ENCODE data around the gene KCTD16. TPM values are rescaled to one million over a fixed set of nuclear protein-coding genes. Genes with fewer than 3 reads are reported as not detected.

Gene KCTD16
- total and polyA plus RNA-seq, 2 experiments from 2014 or later: 0.02 to 0.76 TPM

DNA sequence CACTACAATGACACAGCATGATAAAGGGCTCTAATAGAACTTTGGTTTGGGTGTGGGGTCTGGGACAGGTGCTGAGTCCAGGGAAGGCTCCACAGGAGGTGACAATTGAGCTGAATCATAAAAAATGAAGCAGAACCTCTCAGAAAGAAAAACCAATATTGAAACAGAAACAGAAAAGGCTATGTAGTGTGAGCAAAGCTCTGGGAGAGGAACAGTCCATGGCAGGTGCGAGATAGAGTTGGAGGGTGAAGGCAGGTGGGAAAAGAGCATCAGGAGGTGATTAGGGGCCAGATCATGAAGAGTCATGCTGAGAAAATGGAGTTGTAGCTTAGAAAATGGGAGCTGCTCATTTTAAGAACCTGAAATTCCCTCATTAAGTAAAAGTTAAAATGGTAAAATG, 164.9 kb downstream of the KCTD16 start (continued):
- TF ChIP-seq, protein P1, sequence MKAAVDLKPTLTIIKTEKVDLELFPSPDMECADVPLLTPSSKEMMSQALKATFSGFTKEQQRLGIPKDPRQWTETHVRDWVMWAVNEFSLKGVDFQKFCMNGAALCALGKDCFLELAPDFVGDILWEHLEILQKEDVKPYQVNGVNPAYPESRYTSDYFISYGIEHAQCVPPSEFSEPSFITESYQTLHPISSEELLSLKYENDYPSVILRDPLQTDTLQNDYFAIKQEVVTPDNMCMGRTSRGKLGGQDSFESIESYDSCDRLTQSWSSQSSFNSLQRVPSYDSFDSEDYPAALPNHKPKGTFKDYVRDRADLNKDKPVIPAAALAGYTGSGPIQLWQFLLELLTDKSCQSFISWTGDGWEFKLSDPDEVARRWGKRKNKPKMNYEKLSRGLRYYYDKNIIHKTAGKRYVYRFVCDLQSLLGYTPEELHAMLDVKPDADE (IDR thresholded peaks at IDR 0.05): no peak
- TF ChIP-seq EZH2phosphoT487 (IDR thresholded peaks at IDR 0.05; ENCODE audit: unreplicated experiment): no peak
- no peak for TF ChIP-seq ZNF114 (CRISPR knock-in tag; IDR thresholded peaks at IDR 0.05)
- TF ChIP-seq, protein P2, sequence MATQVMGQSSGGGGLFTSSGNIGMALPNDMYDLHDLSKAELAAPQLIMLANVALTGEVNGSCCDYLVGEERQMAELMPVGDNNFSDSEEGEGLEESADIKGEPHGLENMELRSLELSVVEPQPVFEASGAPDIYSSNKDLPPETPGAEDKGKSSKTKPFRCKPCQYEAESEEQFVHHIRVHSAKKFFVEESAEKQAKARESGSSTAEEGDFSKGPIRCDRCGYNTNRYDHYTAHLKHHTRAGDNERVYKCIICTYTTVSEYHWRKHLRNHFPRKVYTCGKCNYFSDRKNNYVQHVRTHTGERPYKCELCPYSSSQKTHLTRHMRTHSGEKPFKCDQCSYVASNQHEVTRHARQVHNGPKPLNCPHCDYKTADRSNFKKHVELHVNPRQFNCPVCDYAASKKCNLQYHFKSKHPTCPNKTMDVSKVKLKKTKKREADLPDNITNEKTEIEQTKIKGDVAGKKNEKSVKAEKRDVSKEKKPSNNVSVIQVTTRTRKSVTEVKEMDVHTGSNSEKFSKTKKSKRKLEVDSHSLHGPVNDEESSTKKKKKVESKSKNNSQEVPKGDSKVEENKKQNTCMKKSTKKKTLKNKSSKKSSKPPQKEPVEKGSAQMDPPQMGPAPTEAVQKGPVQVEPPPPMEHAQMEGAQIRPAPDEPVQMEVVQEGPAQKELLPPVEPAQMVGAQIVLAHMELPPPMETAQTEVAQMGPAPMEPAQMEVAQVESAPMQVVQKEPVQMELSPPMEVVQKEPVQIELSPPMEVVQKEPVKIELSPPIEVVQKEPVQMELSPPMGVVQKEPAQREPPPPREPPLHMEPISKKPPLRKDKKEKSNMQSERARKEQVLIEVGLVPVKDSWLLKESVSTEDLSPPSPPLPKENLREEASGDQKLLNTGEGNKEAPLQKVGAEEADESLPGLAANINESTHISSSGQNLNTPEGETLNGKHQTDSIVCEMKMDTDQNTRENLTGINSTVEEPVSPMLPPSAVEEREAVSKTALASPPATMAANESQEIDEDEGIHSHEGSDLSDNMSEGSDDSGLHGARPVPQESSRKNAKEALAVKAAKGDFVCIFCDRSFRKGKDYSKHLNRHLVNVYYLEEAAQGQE (IDR thresholded peaks at IDR 0.05; ENCODE audit: unreplicated experiment): no peak
- no peak for TF ChIP-seq JUNB (IDR thresholded peaks at IDR 0.05; ENCODE audit: unreplicated experiment)
- TF ChIP-seq NANOG (IDR thresholded peaks at IDR 0.05; ENCODE audit: borderline replicate concordance): no peak
- TF ChIP-seq, protein P3, sequence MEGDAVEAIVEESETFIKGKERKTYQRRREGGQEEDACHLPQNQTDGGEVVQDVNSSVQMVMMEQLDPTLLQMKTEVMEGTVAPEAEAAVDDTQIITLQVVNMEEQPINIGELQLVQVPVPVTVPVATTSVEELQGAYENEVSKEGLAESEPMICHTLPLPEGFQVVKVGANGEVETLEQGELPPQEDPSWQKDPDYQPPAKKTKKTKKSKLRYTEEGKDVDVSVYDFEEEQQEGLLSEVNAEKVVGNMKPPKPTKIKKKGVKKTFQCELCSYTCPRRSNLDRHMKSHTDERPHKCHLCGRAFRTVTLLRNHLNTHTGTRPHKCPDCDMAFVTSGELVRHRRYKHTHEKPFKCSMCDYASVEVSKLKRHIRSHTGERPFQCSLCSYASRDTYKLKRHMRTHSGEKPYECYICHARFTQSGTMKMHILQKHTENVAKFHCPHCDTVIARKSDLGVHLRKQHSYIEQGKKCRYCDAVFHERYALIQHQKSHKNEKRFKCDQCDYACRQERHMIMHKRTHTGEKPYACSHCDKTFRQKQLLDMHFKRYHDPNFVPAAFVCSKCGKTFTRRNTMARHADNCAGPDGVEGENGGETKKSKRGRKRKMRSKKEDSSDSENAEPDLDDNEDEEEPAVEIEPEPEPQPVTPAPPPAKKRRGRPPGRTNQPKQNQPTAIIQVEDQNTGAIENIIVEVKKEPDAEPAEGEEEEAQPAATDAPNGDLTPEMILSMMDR (conservative IDR thresholded peaks at IDR 0.05; ENCODE audit: low read depth in 2 of 2): no peak

DNA sequence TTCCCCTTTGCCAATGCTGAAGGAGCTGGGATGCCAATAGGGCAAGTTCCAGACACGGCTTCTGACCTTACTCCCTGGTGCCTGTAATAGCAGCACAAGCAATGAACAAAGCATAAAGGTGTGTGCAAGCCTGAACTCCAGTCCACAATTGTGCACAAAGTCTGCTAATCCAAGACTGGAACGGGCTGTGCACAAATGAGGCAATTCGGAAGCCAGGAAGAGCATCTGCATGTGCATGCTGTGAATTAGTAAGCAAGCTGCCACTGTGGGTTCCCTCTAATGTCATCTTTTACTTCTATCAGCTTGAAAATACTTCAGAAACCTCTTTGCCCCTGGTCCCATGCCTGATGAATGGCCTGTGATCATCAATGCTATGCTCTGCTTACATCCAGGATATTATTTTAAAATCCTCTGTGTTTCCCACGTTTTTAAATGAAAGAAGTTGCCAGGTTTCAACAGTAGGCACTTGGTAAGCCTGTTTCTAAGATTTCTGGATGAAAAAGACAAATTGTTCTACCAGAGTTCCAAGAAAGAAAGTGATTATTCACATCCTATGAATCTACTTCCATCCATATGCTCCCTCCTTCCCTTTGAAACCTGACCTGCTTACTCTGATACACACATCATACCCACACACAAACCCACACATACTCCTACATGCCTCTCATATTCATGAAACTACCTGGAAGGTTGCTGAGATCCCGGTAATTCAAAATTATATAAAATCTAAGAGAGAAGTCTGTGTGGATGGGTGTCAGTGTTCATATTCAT, 165.7 kb downstream of the KCTD16 start:
- Mint-ChIP-seq H3K27me3 (ENCODE audit: insufficient read depth, low read depth, poor library complexity) (peaks cover 13% of the 10 kb centered on the region), H3K27ac (no peak overlapping the region), H3K4me3 (no peak overlapping the region), H3K9me3 (no peaks in the 10 kb centered on the region; the same call in 2 of the 3 replicates), H3K36me3 (ENCODE audit: low read depth) (no peaks in the 10 kb centered on the region), H3K4me1 (no peaks in the 10 kb centered on the region)
- H3K36me3 ChIP-seq (ENCODE audit: insufficient read depth): no peaks in the 10 kb centered on the region
- H3K4me2 ChIP-seq: no peak overlapping the region
- H3K4me3 ChIP-seq: no peak overlapping the region
- H2AFZ ChIP-seq: no peak overlapping the region
- H3K9me2 ChIP-seq (ENCODE audit: insufficient read depth): peaks cover 4% of the 10 kb centered on the region; the same call in 1 of the 2 replicates
- no peak for ATAC-seq
- H3K4me1 ChIP-seq (ENCODE audit: insufficient read depth): no peaks in the 10 kb centered on the region; the same call in 1 of the 2 replicates
- no peaks in the 10 kb centered on the region for H3K27me3 ChIP-seq (ENCODE audit: insufficient read depth)
- no peak overlapping the region for H3K27ac ChIP-seq (ENCODE audit: low read depth)
- no peaks in the 10 kb centered on the region for H3F3A ChIP-seq (replicated peaks; ENCODE audit: low read depth)
- no peaks in the 10 kb centered on the region for H4K20me1 ChIP-seq (replicated peaks; ENCODE audit: insufficient read depth)
- H3K79me2 ChIP-seq (replicated peaks; ENCODE audit: insufficient read depth): no peaks in the 10 kb centered on the region
- no peak for DNase-seq (ENCODE audit: low spot score)
- TF ChIP-seq, protein P4, sequence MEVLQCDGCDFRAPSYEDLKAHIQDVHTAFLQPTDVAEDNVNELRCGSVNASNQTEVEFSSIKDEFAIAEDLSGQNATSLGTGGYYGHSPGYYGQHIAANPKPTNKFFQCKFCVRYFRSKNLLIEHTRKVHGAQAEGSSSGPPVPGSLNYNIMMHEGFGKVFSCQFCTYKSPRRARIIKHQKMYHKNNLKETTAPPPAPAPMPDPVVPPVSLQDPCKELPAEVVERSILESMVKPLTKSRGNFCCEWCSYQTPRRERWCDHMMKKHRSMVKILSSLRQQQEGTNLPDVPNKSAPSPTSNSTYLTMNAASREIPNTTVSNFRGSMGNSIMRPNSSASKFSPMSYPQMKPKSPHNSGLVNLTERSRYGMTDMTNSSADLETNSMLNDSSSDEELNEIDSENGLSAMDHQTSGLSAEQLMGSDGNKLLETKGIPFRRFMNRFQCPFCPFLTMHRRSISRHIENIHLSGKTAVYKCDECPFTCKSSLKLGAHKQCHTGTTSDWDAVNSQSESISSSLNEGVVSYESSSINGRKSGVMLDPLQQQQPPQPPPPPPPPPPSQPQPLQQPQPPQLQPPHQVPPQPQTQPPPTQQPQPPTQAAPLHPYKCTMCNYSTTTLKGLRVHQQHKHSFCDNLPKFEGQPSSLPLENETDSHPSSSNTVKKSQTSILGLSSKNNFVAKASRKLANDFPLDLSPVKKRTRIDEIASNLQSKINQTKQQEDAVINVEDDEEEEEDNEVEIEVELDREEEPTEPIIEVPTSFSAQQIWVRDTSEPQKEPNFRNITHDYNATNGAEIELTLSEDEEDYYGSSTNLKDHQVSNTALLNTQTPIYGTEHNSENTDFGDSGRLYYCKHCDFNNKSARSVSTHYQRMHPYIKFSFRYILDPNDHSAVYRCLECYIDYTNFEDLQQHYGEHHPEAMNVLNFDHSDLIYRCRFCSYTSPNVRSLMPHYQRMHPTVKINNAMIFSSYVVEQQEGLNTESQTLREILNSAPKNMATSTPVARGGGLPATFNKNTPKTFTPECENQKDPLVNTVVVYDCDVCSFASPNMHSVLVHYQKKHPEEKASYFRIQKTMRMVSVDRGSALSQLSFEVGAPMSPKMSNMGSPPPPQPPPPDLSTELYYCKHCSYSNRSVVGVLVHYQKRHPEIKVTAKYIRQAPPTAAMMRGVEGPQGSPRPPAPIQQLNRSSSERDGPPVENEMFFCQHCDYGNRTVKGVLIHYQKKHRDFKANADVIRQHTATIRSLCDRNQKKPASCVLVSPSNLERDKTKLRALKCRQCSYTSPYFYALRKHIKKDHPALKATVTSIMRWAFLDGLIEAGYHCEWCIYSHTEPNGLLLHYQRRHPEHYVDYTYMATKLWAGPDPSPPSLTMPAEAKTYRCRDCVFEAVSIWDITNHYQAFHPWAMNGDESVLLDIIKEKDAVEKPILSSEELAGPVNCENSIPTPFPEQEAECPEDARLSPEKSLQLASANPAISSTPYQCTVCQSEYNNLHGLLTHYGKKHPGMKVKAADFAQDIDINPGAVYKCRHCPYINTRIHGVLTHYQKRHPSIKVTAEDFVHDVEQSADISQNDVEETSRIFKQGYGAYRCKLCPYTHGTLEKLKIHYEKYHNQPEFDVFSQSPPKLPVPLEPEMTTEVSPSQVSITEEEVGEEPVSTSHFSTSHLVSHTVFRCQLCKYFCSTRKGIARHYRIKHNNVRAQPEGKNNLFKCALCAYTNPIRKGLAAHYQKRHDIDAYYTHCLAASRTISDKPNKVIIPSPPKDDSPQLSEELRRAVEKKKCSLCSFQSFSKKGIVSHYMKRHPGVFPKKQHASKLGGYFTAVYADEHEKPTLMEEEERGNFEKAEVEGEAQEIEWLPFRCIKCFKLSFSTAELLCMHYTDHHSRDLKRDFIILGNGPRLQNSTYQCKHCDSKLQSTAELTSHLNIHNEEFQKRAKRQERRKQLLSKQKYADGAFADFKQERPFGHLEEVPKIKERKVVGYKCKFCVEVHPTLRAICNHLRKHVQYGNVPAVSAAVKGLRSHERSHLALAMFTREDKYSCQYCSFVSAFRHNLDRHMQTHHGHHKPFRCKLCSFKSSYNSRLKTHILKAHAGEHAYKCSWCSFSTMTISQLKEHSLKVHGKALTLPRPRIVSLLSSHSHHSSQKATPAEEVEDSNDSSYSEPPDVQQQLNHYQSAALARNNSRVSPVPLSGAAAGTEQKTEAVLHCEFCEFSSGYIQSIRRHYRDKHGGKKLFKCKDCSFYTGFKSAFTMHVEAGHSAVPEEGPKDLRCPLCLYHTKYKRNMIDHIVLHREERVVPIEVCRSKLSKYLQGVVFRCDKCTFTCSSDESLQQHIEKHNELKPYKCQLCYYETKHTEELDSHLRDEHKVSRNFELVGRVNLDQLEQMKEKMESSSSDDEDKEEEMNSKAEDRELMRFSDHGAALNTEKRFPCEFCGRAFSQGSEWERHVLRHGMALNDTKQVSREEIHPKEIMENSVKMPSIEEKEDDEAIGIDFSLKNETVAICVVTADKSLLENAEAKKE (CRISPR knock-in tag; IDR thresholded peaks at IDR 0.05): no peak
- TF ChIP-seq EZH2phosphoT487 (IDR thresholded peaks at IDR 0.05; ENCODE audit: unreplicated experiment): no peak
- TF ChIP-seq, protein P1 (IDR thresholded peaks at IDR 0.05): no peak
